NCI-H1417 (cell line): ENCODE results near the gene SPRR1A.

Experiments used
- DNase-seq, 3 experiments: peaks; one replicate each; lab custom pipeline; 2025; lab: John Stamatoyannopoulos, UW

The SPRR1A gene

DNA sequence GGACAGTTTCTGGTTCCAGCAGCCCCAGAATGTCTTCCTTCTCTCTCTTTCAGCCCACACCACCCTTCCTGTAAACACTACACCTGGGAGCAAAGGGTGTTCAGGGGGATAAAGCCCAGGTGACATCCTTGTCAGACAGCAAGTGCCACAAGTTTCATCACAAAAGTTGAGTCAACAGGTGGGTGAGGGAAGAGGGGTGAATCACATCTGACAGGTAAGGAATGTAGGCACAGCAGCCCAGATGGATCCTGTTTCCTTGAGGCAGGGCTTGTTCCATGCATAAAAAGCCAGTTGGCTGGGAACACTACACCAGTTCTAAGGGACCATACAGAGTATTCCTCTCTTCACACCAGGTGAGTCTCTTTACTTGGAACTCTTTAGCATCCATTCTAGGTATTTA is 47.0 kb downstream of the SPRR1A start, which contains the start of gene SPRR1B:
Gene SPRR1B, plus strand, starts transcription at position 309 of the 400 bp plus-strand sequence. CDS start 1,143 bp downstream, outside the sequence.
- peak in 1 of 3 experiments; percentile 19 for DNase-seq

DNA sequence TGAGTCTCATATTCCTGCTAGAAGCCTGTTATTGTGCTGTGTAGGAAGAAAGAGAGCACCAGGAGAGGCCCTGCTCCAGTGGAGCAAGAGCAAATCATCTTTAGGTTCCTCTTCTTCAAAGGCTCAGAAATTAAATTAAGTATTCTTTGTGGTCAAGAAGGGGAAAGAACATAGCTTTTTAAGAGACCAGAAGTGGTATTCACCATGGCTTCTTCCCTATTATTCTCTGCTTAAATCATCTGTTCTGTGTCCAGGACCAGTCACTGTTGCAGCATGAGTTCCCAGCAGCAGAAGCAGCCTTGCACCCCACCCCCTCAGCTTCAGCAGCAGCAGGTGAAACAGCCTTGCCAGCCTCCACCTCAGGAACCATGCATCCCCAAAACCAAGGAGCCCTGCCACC is 48.2 kb downstream of the SPRR1A start:
- DNase-seq, result peak in 1 of 3 experiments; percentile 62

DNA sequence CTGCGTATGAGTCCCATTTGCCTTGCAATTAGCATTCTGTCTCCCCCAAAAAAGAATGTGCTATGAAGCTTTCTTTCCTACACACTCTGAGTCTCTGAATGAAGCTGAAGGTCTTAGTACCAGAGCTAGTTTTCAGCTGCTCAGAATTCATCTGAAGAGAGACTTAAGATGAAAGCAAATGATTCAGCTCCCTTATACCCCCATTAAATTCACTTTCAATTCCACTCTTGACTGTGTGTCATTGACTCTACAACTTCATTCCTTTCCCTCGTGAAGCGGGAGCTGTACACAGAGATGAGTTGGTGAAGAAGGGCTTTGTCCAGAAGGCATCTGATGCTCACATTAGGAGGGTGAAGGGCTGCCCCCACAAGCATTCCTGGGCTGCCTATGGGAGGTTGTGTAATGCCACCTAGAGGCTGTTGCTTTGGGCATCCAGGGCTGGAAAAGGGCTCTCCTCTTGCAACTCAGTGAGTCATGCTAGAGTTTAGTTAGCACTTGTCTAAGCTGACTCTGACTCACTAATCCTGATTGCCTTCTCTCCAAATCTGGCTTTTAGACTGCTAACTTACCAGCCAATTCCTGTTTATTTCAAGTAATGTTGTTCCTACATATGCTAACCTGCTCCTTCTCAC is 48.9 kb downstream of the SPRR1A start:
- peak in 1 of 3 experiments; percentile 54 for DNase-seq

DNA sequence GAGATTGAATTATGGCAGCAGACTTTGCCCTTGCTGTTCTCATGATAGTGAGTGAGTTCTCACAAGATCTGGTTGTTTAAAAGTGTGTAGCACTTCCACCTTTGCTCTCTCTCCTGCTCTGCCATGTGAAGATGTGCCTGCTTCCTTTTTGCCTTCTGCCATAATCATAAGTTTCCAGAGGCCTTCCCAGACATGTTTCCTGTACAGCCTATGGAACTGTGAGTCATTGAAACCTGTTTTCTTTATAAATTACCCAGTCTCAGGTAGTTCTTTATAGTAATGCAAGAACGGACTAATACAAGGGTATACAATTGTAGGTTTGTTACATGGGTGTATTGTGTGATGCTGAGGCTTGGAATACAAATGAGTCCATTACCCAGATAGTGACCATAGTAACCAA is 51.3 kb downstream of the SPRR1A start:
- DNase-seq, result no peak
